ENCODE measurements around the gene ICA1.

ICA1 gene

DNA sequence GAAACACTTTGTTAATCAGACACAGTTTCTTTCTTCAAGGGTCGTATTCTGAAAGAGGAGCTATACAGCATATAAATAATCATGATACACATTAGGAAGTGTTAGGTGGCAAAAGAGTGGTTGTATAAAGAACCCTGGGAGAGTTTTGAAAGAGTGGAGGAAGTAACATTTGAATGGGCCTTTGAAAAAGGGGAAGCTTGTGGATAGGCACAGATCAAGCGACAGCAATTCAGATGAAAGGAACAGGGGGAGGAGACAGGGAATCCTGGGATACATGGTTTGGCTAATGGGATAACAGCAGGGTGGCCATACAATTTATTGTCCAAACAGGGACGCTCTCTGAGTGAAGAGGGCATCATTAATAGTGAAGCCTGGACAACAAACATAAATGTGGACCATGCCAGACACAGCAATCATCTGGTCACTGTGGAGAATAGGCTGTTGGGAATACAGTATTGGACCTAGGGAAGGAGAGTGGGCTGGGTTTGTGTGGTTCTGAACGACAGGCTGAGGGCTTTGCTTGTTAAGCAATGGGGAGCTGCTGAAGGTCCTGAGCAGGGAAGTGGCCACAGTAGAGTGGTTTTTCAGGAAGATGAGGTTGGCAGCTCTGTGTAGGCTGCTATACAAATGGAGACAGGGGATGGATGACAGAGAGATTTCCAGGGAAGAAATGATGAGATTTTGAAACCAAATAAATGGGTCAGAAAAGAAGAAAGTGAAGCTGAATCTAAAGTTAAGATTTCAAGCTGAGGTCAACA is 75.9 kb downstream of the ICA1 start:
- no peak for DNase-seq (ENCODE audit: low read depth)
- no peak overlapping the region for H3K4me3 ChIP-seq (ENCODE audit: low read depth, low read length)
- TF ChIP-seq, protein P1, sequence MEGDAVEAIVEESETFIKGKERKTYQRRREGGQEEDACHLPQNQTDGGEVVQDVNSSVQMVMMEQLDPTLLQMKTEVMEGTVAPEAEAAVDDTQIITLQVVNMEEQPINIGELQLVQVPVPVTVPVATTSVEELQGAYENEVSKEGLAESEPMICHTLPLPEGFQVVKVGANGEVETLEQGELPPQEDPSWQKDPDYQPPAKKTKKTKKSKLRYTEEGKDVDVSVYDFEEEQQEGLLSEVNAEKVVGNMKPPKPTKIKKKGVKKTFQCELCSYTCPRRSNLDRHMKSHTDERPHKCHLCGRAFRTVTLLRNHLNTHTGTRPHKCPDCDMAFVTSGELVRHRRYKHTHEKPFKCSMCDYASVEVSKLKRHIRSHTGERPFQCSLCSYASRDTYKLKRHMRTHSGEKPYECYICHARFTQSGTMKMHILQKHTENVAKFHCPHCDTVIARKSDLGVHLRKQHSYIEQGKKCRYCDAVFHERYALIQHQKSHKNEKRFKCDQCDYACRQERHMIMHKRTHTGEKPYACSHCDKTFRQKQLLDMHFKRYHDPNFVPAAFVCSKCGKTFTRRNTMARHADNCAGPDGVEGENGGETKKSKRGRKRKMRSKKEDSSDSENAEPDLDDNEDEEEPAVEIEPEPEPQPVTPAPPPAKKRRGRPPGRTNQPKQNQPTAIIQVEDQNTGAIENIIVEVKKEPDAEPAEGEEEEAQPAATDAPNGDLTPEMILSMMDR (IDR thresholded peaks at IDR 0.05; ENCODE audit: insufficient read depth, low read depth, low read length, missing control alignments), result no peak

DNA sequence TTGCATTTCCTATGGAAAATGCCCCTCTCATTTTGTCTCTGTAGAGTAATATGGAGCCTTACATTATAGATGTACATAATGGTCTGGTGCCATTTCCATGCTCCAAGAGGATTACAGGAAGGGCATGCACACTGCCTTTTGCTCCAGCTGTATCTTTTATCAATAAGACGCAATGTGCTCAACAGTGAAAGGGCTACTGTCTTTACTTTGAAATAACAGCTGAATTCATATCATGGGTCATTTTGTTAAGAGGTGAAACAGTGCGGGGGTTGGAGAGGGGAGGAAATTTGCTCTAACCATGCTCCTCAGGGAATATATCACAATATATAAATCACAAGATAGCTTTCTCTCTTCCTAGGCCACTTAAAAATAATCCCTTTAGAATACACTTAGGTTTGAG is 77.7 kb downstream of the ICA1 start:
- H3K4me3 ChIP-seq (ENCODE audit: low read depth, low read length), result no peak overlapping the region
- no peak for DNase-seq (ENCODE audit: low read depth)
- TF ChIP-seq, protein P1 (IDR thresholded peaks at IDR 0.05; ENCODE audit: insufficient read depth, low read depth, low read length, missing control alignments), result no peak

DNA sequence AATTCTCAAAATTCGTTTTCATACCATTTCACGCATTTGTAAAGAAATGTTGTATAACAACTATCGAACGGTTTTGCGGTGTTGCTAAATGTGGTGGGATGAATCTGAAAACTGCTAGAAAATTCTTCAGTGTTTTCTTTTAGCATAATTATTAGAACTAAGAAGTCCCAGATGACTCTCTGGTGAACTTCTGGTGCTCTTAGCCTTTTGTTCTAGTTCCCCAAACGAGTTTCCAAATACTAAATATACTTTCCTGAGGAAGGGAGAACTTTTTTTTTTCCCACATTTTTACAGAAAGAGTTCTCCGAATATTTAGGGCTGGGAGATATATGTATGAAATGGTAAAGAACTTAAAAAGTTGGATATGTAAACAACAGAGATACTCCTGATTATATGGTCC is 82.5 kb downstream of the ICA1 start:
- H3K4me3 ChIP-seq (ENCODE audit: low read depth, low read length), result no peak overlapping the region
- TF ChIP-seq, protein P1 (IDR thresholded peaks at IDR 0.05; ENCODE audit: insufficient read depth, low read depth, low read length, missing control alignments), result no peak
- no peak for DNase-seq (ENCODE audit: low read depth)

DNA sequence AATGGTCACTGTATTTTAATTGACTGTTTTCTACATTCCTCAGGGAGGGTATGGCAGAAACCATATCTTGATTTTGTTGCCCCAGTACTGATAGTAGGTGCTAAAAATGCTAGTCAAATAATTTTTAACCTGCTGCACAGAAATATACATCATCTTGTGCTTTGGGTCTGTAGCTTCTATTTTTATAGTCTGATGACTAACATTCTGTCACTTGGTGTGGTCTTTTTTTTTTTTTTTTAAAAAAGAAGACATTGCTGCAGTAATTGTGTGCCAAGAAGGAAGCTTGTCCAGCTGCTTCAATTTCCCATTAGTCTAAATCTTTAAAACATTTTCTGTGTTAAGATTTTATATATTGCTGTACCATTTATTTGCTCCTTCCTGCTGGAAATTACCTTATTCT is 83.6 kb downstream of the ICA1 start:
- TF ChIP-seq, protein P1 (IDR thresholded peaks at IDR 0.05; ENCODE audit: insufficient read depth, low read depth, low read length, missing control alignments), result no peak
- H3K4me3 ChIP-seq (ENCODE audit: low read depth, low read length), result no peak overlapping the region
- no peak for DNase-seq (ENCODE audit: low read depth)

DNA sequence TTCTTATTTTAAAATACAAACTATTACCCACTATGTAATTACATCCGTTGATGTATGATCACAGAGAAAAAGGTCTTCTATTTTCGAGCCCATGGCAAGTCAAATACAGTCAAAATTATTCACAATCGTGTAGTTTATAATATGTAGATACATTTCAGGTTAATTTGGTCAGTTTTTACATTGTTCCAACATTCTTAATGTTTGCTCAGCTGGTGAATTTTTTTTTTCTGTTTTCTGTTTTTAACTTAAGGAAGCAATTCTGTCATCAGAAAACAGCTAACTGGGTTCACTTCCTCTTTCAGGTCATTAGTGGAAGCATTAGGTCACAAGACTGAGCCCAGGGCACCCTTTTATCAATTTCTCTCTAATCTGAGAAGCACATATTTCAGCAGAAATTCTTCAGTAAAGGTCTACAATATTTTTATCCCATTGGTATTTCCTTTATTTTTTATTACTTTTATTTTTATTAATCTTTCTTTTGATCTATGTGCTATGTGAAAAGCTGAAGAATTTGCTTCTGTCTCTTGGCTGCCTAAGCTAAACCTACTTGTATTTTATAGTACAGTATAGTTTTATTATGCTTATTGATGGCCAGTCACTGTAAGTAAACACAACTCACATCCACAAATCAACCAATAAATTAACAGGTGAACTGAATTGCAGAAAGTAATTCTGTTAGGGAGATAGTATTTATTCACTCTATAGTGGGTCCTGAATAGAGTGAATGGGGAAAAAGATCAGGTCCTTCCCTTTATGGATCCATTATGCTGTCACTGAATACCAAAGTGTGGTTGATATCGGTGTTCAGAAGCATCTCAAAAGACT is 84.6 kb downstream of the ICA1 start:
- peak; percentile 80 for DNase-seq (ENCODE audit: low read depth)
- H3K4me3 ChIP-seq (ENCODE audit: low read depth, low read length), result peak overlapping the region; percentile 62
- TF ChIP-seq, protein P1 (IDR thresholded peaks at IDR 0.05; ENCODE audit: insufficient read depth, low read depth, low read length, missing control alignments), result no peak

DNA sequence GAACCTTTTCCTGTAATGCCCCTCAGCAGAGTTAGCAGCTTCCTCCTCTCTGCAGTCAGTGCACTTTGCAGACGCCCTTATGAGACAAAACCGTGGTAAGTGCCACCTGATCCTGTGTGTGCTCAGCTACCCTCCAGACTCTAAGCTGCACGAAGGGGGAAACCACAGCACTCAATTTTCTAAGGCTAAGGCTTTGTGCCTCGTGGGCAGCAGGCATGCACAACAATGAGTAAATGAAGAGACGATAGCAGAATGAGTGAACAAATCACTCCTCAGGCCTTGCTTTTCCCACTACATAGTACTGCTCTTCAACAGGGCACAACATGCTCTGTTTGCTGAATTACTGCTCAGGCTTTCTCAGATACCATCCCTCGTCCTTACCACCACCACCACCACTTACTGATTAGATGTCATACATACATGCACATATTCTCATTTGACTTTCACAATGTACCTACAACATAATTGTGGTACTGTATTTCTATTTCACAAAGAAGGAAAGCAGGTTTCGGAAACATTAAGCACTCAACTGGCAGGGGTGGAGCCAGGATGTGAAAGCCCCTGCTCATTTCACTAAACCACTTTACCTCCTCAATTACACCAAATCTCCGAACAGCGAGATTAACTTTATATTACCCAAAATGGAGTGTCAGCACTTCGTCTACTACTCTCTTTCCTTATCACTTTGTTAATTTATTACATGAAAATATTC is 85.4 kb downstream of the ICA1 start:
- DNase-seq (ENCODE audit: low read depth), result peak; percentile 94
- TF ChIP-seq, protein P1 (IDR thresholded peaks at IDR 0.05; ENCODE audit: insufficient read depth, low read depth, low read length, missing control alignments), result no peak
- H3K4me3 ChIP-seq (ENCODE audit: low read depth, low read length), result peak overlapping the region; percentile 62

Measured in GM12865 (cell line).